HG02763 (cell line): ENCODE results near the gene FIBCD1.
"Not testable (repeated sequence)": the region's sequence is repeated elsewhere in the genome, so short reads cannot be mapped to it uniquely, and the experiment has no call there.

Source experiments
- ATAC-seq: cut with Tn5 transposase; IDR thresholded peaks from one replicate; pipeline ENCODE4 v1.9.1; 2021; ENCODE audit warnings: mild to moderate bottlenecking, moderate library complexity; ENCODE audit not compliant: unreplicated experiment

Gene FIBCD1

DNA sequence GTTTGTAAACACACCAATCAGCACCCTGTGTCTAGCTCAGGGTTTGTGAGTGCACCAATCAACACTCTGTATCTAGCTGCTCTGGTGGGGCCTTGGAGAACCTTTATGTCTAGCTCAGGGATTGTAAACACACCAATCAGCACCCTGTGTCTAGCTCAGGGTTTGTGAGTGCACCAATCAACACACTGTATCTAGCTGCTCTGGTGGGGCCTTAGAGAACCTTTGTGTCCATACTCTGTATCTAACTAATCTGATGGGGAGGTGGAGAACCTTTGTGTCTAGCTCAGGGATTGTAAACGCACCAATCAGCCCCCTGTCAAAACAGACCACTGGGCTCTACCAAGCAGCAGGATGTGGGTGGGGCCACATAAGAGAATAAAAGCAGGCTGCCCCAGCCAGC lies 28.4 kb downstream of the FIBCD1 start:
- ATAC-seq = not testable (repeated sequence)

DNA sequence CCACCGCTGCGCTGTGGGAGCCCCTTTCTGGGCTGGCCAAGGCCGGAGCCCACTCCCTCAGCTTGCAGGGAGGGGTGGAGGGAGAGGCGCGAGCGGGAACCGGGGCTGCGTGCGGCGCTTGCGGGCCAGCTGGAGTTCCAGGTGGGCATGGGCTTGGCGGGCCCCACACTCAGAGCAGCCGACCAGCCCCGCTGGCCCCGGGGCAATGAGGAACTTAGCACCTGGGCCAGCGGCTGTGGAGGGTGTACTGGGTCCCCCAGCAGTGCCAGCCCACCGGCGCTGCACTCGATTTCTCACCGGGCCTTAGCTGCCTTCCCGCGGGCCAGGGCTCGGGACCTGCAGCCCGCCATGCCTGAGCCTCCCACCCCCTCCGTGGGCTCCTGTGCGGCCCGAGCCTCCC lies 29.0 kb downstream of the FIBCD1 start:
- ATAC-seq = not testable (repeated sequence)

DNA sequence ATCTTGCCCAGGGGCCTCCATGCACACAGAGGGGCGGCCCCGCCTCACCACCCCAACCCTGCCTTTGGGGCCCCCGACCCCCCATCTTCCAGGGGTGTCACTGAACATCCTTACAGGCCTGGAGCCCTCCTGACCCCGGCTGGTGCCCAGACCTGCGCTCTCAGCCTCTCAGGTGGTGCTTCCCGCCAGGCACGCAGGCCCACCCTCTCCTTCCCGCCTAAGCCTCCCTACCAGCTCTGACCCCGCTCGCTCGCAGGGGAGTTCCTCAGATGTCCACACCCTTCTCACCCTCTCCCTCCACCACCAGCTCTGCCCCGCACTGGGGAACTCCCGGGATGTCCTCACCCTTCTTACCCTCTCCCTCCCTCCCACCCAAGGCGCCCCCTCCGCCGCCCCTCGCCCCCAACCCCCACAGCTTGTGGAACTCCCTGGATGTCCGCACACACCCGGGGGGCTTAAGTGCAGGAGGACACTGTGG lies 30.1 kb downstream of the FIBCD1 start:
- ATAC-seq = no peak

GRCh38 chr9:130908146-130908877 lies 30.7 kb downstream of the FIBCD1 start:
- no peak for ATAC-seq

DNA sequence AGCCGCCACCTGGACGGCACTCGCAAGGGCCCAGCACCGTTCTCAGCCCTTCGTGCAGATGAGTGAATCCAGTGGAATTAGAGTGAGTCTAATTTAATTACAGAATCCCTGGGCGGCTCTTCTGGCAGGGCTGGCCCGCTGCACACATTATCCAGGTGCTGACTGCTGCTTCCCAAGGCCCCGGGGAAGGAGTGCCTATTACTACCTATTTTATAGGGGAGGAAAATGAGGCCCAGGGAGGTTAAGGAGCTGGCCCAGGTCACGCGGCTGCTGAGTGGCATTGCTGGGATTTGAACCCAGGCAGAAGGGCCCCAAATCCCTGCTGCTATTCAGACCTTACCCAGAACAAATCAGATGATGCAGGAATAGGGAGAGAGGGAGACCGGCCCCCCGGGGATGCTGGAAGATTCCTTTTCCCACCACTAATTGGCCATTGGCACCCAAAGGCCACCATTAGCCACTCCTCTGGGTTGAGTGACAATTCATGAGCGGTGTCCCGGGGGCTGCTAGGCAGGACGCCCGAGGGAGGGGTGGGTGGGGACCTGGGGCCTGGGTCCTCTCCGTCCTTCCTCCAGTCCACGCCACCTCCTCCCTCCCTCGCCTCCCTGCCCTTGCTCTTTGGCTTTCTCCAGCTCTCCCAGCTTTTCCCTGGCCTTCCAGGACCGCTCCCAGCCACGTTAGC lies 32.2 kb downstream of the FIBCD1 start:
- no peak for ATAC-seq

DNA sequence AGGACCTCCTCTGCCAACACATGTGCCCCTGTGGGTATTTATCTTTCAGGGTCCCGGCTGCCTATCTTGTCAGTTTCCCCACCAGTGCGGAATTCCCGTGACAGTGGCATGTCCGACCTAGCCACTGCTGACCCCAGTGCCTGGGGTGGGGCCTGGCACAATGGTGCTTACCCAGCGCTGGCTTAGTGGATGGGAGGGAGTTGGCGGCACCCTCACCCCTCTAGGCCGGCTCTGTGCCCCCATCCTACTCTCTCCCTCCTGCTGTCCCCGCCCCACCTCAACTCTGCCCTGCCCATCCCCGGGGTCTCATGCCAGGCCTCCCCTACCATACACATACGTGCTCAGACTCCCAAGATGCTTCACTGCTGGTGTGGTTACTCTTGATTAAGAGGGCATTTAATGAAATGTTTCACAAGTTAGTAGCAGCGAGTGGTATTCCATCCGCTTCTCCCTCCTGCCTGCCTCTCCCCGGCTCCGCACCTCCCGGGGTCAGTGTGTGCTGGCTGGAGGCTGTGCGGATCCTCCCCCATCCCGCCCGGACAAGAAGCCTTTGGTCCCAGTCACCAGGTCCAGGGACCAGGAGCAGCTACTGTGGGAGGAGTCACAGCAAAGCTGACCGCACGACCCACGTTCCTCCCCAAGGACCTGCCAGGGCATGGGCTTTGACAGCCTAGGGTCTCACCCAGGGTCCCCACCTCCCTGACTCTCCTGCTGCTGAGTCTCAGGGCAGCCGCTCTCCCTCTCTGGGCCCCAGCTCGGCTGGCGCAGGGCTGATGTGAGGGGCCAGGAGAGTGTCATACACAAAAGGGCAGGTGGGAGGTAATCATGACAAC lies 32.9 kb downstream of the FIBCD1 start:
- no peak for ATAC-seq

- ATAC-seq = no peak
Observed at GRCh38 chr9:130905125-130905901, 33.7 kb downstream of the FIBCD1 start.

GRCh38 chr9:130904070-130905044 lies 34.7 kb downstream of the FIBCD1 start:
- ATAC-seq = no peak

- no peak for ATAC-seq
Observed at GRCh38 chr9:130903194-130904069, 35.6 kb downstream of the FIBCD1 start.

GRCh38 chr9:130902204-130903185 lies 36.6 kb downstream of the FIBCD1 start:
- ATAC-seq = no peak

DNA sequence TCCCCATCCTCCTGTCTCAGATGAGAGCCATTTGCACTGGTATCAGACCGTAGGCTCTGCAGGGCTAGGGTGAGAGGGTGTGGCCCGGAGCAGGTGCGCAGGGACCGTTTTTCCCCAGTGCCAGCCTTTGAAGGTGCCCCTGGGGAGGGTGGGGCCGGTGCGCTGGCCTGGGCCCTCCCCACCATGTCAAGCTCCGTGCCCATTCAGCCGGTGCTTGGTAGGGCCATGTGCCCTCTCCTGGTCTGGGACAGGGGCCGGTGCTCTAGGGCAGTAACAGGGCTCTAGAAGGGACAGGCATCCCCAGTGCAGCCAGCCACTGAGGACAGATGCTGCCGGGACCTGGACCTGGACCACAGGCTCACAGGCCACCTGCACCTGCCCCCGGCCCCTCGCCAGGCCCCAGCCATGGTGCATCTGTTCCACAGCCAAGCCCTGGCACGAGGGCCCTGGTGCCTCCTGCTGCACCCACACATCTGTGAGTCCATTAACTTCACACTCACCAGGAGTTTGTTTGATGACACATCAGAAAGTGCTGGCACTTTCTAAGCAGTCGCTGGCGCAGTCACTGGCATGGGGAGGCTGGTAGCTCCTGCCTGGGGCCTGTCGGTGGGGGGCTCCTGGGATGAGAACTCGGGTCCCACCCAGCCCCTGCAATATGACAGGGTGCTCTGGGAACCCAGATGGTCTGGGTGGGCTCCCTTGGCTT lies 37.4 kb downstream of the FIBCD1 start:
- no peak for ATAC-seq

DNA sequence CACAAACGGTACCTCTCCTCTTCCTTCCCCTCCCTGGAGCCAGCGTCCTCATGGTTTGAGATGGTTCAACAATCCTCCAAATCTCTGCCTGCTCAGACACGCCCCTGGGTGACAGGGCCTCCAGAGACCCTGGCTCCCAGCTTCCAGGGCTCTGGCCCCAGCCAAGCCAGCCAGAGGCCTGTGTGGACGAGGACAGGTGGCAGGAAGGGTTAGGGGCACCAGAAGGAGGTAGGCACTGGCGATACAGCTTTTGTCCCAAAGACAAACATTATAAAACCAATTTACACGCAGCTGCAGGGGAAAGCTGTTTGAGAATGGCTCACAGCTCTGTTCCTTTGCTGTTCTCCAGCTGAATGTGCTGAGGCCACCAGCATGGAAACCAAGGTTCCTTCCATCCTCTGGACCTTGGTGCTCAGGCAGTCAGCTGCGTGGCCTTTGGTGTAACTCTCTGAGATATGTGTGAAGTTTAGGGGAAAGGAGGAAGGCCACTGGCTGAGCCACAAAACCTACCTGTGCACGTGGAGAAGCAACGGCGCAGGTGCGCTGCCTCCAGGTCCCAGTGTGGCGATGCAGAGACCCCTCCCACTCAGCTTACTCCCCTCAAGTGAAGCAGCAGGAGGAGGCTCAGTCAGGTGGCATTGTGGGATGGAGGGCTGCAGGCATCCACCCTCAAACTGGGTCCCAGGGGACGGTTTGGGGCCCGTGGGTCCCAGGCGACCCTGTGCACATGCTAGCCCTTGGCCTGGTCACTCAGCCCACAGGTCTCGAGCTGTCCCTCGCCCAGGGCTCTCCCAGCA lies 38.1 kb downstream of the FIBCD1 start:
- no peak for ATAC-seq

DNA sequence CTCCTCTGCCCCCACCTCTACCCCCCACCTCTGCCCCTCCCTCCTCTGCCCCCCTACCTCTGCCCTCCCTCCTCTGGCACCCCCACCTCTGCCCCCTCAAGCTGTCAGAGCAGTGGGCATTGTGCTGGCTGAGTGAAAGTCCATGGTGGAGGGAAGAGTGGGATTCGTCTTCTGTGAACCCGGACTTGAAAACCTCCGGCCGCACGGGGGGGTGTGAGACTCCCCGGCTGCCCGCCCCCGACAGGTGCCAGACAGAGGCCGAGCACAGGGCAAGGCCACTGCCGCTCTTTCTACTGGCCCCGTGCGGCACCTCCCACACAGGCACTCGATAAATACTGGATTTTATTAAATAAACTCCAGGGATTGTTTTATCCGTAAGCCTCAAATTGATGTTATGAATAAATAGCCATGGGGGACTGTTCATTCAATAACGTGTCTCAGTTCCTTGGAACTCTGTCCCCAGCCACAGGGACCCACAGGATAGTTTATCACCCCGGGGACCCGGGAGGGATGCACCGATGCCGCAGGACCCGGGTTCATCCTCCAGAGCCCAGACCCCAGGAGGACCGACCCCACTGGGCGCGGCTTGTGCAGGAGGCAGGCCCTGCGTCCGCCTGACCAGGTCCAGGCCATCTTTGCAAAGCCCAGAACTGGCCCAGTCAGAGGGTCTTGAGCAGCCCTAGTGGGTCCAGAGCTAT lies 39.8 kb downstream of the FIBCD1 start:
- ATAC-seq = no peak

DNA sequence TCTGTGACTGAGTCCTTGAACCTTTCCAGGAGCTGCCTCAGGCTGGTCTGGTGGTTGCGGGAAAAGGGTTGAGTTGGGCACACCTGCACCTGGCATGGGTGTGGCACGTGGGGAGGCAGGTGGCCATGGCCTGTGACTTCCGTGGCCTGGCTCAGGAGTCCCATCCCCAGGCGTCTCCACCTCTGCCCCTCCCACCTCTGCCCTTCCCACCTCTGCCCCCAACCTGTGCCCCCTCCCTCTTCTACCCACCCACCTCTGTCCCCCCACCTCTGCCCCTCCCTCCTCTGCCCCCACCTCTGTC lies 40.5 kb downstream of the FIBCD1 start:
- ATAC-seq = no peak

DNA sequence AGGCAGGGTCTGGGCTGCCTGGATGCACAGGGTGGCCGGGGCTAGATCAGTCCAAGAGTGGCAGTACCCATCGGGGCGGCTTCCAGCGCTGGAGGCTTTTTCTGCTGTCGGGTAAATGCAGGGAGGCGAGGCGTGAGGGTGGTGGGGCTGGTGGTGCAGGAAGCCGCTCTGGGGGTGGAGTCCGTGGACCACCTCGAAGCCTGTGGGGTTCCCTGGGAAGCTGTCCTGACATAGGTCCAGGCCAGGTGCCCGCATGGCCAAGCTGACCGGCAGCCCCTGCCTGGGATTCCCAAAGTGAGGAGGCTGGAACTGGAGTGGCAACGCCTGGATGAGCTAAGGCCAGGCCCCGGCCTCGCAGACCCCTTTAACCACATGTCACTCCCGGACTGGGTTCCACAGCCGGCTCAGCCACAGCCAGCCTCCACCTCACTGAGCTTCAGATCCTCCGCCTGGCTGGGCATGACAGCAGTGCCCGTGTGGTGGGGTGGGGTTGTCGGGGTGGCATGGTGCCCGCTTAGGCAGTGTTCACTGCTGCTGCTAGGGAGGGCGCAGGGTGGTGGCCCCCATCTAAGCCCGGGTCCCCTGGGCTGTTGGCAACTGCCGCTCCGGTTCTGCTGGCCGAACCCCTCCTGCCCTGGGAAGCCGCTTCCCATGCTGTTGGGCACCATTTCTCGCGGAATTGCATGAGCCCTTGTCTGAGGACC lies 41.0 kb downstream of the FIBCD1 start:
- ATAC-seq = no peak
